Smooth muscle cell (in vitro differentiated cells): ENCODE results near the gene RNF14. TPM values are rescaled to one million over a fixed set of nuclear protein-coding genes. Genes with fewer than 3 reads are reported as not detected.

Experiments used
- DNase-seq: peaks from one replicate; lab custom pipeline; 2025; ENCODE audit not compliant: unreplicated experiment; lab: John Stamatoyannopoulos, UW
- H2AFZ ChIP-seq: fragments of 200-600 bp; sonication (generic); 2 replicates; pipeline ENCODE4 v1.6.0; 2016; ENCODE audit warnings: antibody characterized with exemption, low read depth, mild to moderate bottlenecking
- H3F3A ChIP-seq: fragments of 200-600 bp; sonication (generic); 2 replicates; pipeline ENCODE4 v1.6.0; 2017; ENCODE audit warnings: antibody characterized with exemption, low read depth
- H3K27ac ChIP-seq: fragments of 200-600 bp; sonication (generic); 2 replicates; pipeline ENCODE4 v1.5.1; 2016; ENCODE audit warnings: low read depth, mild to moderate bottlenecking
- H3K27me3 ChIP-seq: fragments of 200-600 bp; sonication (generic); 2 replicates; pipeline ENCODE4 v1.6.1; 2016; ENCODE audit warnings: low read depth, mild to moderate bottlenecking
- H3K36me3 ChIP-seq: fragments of 200-600 bp; sonication (generic); 2 replicates; pipeline ENCODE4 v1.5.1; 2016; ENCODE audit warnings: low read depth
- H3K4me1 ChIP-seq: fragments of 200-600 bp; sonication (generic); 2 replicates; pipeline ENCODE4 v1.5.1; 2016; ENCODE audit warnings: low read depth
- H3K4me2 ChIP-seq: fragments of 200-600 bp; sonication (generic); 2 replicates; pipeline ENCODE4 v1.6.0; 2016; ENCODE audit warnings: mild to moderate bottlenecking
- H3K4me3 ChIP-seq: fragments of 200-600 bp; sonication (generic); 2 replicates; pipeline ENCODE4 v1.5.1; 2016; ENCODE audit warnings: mild to moderate bottlenecking
- H3K79me2 ChIP-seq: fragments of 200-600 bp; sonication (generic); 2 replicates; pipeline ENCODE4 v1.6.0; 2016; ENCODE audit warnings: low read depth, mild to moderate bottlenecking
- H3K9ac ChIP-seq: fragments of 200-600 bp; sonication (generic); 2 replicates; pipeline ENCODE4 v1.6.0; 2016; ENCODE audit warnings: low read depth
- H3K9me3 ChIP-seq: fragments of 200-600 bp; sonication (generic); replicated peaks from 2 replicates; pipeline ENCODE4 v1.5.1; 2016; ENCODE audit warnings: low read depth
- H4K20me1 ChIP-seq: fragments of 200-600 bp; sonication (generic); 2 replicates; pipeline ENCODE4 v1.6.0; 2016; ENCODE audit warnings: low read depth
- WGBS: methylation state at CpG from one replicate; pipeline ENCODE4 v1.1.7; 2016; ENCODE audit warnings: low lambda C conversion rate; 5-methylcytosine and 5-hydroxymethylcytosine counted together
- polyA plus RNA-seq: library from polyadenylated mRNA; unstranded; fragments of >200 nt; fragmentation: Nextera tagmentation; extraction: Ambion mirVana; gene quantifications from 2 replicates; pipeline ENCODE4 v1.2.1, GENCODE V29; 2016
- total RNA-seq: library from RNA; depleted of rRNA; stranded (reverse); fragments of >200 nt; gene quantifications from 2 replicates; pipeline ENCODE4 v1.2.3, GENCODE V29; 2014
- TF ChIP-seq, protein P1 (sequence below): fragments of 200-600 bp; sonication (generic); IDR thresholded peaks from 2 replicates; pipeline ENCODE4 v1.5.1; 2017; ENCODE audit warnings: borderline replicate concordance, mild to moderate bottlenecking, antibody characterized with exemption; ENCODE audit not compliant: insufficient read depth, poor library complexity, severe bottlenecking

Gene RNF14
- total and polyA plus RNA-seq, 2 experiments from 2014 or later, result 43.8 to 76.4 TPM

DNA sequence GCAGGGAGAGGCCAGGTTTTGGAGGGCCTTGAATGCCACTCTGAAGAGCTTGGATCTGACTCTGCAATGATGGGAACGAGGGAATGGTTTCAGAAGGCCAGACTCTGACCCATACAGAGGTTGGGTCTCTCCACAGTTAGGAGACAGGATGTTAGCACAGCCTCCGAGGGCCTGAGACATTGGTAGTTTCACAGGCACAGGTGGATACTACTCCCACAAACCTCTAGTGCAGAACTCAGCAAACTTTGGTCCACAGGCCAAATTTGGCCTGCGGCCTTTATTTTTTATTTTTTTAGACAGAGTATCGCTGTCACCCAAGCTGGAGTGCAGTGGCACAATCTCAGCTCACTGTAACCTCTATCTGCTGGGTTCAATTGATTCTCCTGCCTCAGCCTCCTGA is 41.0 kb downstream of the RNF14 start:
- H3F3A ChIP-seq, result peaks cover 5% of the 10 kb centered on the region
- H3K9me3 ChIP-seq, result no peaks in the 10 kb centered on the region
- H3K79me2 ChIP-seq, result no peaks in the 10 kb centered on the region
- H3K36me3 ChIP-seq, result no peaks in the 10 kb centered on the region
- no peak overlapping the region for H3K4me2 ChIP-seq
- WGBS, result 95% methylated on average over 4 of the region's 4 CpGs
- DNase-seq, result no peak
- H3K4me1 ChIP-seq, result peaks cover 11% of the 10 kb centered on the region
- H3K27ac ChIP-seq, result no peak overlapping the region
- no peak overlapping the region for H3K9ac ChIP-seq
- TF ChIP-seq, protein P1, sequence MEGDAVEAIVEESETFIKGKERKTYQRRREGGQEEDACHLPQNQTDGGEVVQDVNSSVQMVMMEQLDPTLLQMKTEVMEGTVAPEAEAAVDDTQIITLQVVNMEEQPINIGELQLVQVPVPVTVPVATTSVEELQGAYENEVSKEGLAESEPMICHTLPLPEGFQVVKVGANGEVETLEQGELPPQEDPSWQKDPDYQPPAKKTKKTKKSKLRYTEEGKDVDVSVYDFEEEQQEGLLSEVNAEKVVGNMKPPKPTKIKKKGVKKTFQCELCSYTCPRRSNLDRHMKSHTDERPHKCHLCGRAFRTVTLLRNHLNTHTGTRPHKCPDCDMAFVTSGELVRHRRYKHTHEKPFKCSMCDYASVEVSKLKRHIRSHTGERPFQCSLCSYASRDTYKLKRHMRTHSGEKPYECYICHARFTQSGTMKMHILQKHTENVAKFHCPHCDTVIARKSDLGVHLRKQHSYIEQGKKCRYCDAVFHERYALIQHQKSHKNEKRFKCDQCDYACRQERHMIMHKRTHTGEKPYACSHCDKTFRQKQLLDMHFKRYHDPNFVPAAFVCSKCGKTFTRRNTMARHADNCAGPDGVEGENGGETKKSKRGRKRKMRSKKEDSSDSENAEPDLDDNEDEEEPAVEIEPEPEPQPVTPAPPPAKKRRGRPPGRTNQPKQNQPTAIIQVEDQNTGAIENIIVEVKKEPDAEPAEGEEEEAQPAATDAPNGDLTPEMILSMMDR, result no peak
- no peaks in the 10 kb centered on the region for H3K27me3 ChIP-seq
- H3K4me3 ChIP-seq, result no peak overlapping the region
- H4K20me1 ChIP-seq, result no peaks in the 10 kb centered on the region
- H2AFZ ChIP-seq, result no peak overlapping the region

DNA sequence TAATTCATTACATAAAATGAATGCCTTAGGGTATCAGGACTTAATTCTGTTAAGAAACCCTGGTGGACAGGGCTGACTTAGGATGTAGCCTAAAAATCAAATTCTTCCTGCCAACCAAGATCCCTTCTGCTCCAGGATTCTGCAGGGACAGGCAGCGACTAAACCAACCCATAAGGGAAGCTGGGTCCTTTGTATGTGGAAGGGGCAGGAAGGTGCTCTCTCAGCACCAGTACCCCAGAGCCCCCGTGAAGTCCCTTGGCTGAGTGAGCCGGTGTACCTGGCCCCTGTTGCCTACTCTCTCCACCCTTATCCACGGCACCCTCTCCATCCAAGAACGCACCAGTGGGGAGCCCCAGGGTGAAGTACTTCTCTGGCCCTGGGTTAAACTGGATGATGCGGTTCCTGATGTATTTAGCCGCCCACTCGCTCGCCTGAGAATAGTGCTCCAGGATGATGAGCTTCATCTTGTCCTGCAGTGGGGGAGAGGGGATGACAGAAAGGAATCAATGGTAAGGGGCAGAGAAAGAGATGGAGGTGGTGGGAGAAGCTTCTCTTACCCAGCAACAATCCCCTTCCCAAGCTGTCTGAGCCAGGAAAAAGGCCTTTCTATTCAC is 42.8 kb downstream of the RNF14 start:
- peak overlapping the region; percentile 84 for H3K4me3 ChIP-seq
- WGBS, result 95% methylated on average over 9 of the region's 9 CpGs
- no peaks in the 10 kb centered on the region for H4K20me1 ChIP-seq
- H3F3A ChIP-seq, result peaks cover 11% of the 10 kb centered on the region
- no peak overlapping the region for H3K27ac ChIP-seq
- no peak overlapping the region for H3K9ac ChIP-seq
- H3K36me3 ChIP-seq, result no peaks in the 10 kb centered on the region
- peaks cover 11% of the 10 kb centered on the region for H3K4me1 ChIP-seq
- H3K27me3 ChIP-seq, result no peaks in the 10 kb centered on the region
- H3K4me2 ChIP-seq, result peak overlapping the region; percentile 91
- no peak for DNase-seq
- H3K9me3 ChIP-seq, result no peaks in the 10 kb centered on the region
- TF ChIP-seq, protein P1, result no peak
- H3K79me2 ChIP-seq, result no peaks in the 10 kb centered on the region
- no peak overlapping the region for H2AFZ ChIP-seq

DNA sequence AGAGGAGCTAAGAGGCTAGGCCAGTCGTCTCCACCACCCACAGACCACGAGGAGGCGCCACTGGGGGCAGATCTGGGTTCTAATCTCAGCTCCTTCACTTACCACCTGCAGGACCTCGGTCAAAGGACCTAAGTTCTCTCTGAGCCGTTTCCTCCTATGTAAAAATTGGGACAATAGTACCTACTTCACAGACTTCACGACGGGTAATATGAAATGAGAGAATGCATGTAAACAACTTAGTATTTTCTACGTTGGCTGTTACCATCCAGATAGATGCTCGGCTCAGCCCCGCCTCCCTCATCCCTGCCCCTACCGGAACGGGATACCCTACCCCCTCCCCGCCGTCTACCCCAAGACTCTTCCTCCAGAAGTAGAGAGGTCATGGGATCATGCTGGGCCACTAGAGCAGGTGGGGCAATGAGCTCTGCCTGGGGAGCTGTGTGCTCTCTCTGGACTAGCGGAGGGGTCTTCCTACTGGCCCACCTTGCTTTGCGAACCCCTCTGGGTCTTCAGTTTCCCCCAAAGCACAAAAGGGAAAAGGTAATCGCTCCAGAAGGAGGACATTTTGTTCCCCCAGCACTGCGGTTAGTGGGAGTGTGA is 43.4 kb downstream of the RNF14 start:
- no peaks in the 10 kb centered on the region for H3K36me3 ChIP-seq
- H2AFZ ChIP-seq, result peak overlapping the region; percentile 87
- TF ChIP-seq, protein P1, result peak; percentile 30
- no peaks in the 10 kb centered on the region for H4K20me1 ChIP-seq
- H3K27me3 ChIP-seq, result no peaks in the 10 kb centered on the region
- peak overlapping the region; percentile 91 for H3K4me2 ChIP-seq
- H3K27ac ChIP-seq, result no peak overlapping the region
- peaks cover 12% of the 10 kb centered on the region for H3F3A ChIP-seq
- no peaks in the 10 kb centered on the region for H3K9me3 ChIP-seq
- no peak for DNase-seq
- WGBS, result 15% methylated on average over 18 of the region's 18 CpGs
- peak overlapping the region; percentile 84 for H3K4me3 ChIP-seq
- peak overlapping the region; percentile 92 for H3K9ac ChIP-seq
- no peaks in the 10 kb centered on the region for H3K79me2 ChIP-seq
- H3K4me1 ChIP-seq, result peaks cover 11% of the 10 kb centered on the region
